ENCODE measurements around the gene ENTPD7. TPM values are rescaled to one million over a fixed set of nuclear protein-coding genes. Genes with fewer than 3 reads are reported as not detected.

The ENTPD7 gene
- total RNA-seq, 1 experiment from 2014 or later = 11.4 TPM

DNA sequence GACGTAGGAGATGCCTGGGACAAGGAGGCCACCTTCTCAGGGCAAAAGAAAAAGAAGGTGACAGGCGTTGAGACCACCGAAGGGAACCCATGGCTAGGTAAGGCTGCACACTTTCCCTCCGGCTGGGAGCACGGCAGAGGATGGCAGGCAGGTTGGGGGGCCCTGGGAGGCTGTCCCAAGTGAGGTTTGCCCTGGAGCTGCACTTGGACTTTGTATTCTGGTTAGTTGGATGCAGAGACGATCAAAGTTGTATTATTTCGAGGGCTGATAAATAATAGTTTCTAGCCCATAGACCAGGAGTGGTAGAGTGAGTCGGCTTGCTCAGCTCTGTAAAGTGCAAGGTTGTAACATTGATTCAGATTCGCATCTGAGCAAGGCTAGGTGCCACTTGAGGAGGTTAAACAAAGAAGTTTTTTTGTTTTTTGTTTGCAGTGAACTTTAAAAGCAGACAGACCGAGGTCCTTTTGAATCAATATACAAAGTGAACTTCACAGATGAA is 608 bp downstream of the ENTPD7 start:
- ChIA-PET POLR2A (interaction anchor here (0.8 to 1.9 kb wide), 5 partner anchors 39 to 229 kb away, joined by 3 to 11 read pairs (median 6); partner anchors contain the start of genes COX15, CUTC, GOT1 and SLC25A28), CTCF (interaction anchor here (1.0 to 1.6 kb wide), 10 partner anchors 20 to 224 kb away, joined by 3 to 11 read pairs (median 4); partner anchors contain the start of gene SLC25A28)
- H3K9me3 Mint-ChIP-seq = no peaks in the 10 kb centered on the region
- DNase-seq (ENCODE audit: low spot score) (no peak), ATAC-seq (peak; percentile 2)
- TF ChIP-seq EMX1 (CRISPR knock-in tag; IDR thresholded peaks at IDR 0.05) (no peak), NFYB (CRISPR knock-in tag; conservative IDR thresholded peaks at IDR 0.05; ENCODE audit: low read depth) (no peak), SOX15 (CRISPR knock-in tag; IDR thresholded peaks at IDR 0.05) (no peak), CBFB (CRISPR knock-in tag; IDR thresholded peaks at IDR 0.05; ENCODE audit: low read depth) (no peak), TCF7 (CRISPR knock-in tag; IDR thresholded peaks at IDR 0.05; ENCODE audit: low read depth) (no peak), HMGXB4 (CRISPR knock-in tag; IDR thresholded peaks at IDR 0.05) (no peak), KAT7 (CRISPR knock-in tag; IDR thresholded peaks at IDR 0.05; ENCODE audit: borderline replicate concordance) (no peak), ZNF263 (CRISPR knock-in tag; IDR thresholded peaks at IDR 0.05; ENCODE audit: low read depth) (no peak)
- TF ChIP-seq, protein P1, sequence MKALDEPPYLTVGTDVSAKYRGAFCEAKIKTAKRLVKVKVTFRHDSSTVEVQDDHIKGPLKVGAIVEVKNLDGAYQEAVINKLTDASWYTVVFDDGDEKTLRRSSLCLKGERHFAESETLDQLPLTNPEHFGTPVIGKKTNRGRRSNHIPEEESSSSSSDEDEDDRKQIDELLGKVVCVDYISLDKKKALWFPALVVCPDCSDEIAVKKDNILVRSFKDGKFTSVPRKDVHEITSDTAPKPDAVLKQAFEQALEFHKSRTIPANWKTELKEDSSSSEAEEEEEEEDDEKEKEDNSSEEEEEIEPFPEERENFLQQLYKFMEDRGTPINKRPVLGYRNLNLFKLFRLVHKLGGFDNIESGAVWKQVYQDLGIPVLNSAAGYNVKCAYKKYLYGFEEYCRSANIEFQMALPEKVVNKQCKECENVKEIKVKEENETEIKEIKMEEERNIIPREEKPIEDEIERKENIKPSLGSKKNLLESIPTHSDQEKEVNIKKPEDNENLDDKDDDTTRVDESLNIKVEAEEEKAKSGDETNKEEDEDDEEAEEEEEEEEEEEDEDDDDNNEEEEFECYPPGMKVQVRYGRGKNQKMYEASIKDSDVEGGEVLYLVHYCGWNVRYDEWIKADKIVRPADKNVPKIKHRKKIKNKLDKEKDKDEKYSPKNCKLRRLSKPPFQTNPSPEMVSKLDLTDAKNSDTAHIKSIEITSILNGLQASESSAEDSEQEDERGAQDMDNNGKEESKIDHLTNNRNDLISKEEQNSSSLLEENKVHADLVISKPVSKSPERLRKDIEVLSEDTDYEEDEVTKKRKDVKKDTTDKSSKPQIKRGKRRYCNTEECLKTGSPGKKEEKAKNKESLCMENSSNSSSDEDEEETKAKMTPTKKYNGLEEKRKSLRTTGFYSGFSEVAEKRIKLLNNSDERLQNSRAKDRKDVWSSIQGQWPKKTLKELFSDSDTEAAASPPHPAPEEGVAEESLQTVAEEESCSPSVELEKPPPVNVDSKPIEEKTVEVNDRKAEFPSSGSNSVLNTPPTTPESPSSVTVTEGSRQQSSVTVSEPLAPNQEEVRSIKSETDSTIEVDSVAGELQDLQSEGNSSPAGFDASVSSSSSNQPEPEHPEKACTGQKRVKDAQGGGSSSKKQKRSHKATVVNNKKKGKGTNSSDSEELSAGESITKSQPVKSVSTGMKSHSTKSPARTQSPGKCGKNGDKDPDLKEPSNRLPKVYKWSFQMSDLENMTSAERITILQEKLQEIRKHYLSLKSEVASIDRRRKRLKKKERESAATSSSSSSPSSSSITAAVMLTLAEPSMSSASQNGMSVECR (CRISPR knock-in tag; IDR thresholded peaks at IDR 0.05; ENCODE audit: borderline replicate concordance) = no peak
- TF ChIP-seq, protein P2, sequence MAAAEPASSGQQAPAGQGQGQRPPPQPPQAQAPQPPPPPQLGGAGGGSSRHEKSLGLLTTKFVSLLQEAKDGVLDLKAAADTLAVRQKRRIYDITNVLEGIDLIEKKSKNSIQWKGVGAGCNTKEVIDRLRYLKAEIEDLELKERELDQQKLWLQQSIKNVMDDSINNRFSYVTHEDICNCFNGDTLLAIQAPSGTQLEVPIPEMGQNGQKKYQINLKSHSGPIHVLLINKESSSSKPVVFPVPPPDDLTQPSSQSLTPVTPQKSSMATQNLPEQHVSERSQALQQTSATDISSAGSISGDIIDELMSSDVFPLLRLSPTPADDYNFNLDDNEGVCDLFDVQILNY (CRISPR knock-in tag; IDR thresholded peaks at IDR 0.05) = no peak
- peaks cover 18% of the 10 kb centered on the region for H3K4me1 Mint-ChIP-seq
- H3K36me3 Mint-ChIP-seq = no peaks in the 10 kb centered on the region; the same call in 1 of the 2 replicates
- peak overlapping the region; percentile 92 for H3K4me3 Mint-ChIP-seq
- H3K27ac Mint-ChIP-seq = peak overlapping the region; percentile 73
- H3K27me3 Mint-ChIP-seq (ENCODE audit: low read depth) = peaks cover 31% of the 10 kb centered on the region

DNA sequence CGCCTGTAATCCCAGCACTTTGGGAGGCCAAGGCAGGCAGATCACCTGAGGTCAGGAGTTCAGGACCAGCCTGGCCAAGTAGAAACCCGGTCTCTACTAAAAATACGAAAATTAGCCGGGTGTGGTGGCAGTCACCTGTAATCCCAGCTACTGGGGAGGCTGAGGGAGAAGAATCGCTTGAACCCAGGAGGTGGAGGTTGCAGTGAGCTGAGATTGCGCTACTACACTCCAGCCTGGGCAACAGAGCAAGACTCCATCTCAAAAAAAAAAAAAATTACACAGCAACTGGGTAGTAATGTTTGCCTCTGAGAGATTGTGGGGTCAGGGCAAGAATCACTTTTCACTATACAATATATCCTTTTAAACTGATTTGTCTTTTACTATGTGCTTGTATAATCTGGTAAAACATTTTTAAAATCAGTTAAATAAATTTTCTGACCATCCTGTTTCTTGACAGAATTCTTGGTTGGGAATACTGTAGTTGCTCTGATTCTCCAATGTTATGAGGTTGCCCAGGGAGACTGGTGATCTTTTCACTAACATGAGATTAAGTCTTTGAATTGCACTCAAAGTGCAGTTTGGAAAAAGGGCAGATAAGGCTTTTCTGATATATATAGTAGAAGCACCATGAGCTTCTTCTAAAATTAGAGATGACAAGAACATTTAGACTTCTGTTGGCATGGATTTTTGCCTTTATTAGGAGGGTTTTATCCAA is 1.5 kb downstream of the ENTPD7 start:
- Mint-ChIP-seq H3K27ac (no peak overlapping the region), H3K9me3 (no peaks in the 10 kb centered on the region), H3K4me1 (peaks cover 18% of the 10 kb centered on the region), H3K27me3 (ENCODE audit: low read depth) (peaks cover 28% of the 10 kb centered on the region), H3K4me3 (0 out of 2 replicates have a peak overlapping the region, but pooled peaks have one; percentile 15), H3K36me3 (peaks cover under 1% of the 10 kb centered on the region; the same call in 1 of the 2 replicates)
- POLR2A ChIA-PET = no interaction called here
- DNase-seq (ENCODE audit: low spot score) (no peak), ATAC-seq (no peak)
- CTCF ChIA-PET = no interaction called here
- TF ChIP-seq PRRX2 (CRISPR knock-in tag; IDR thresholded peaks at IDR 0.05) (no peak), ZNF121 (CRISPR knock-in tag; IDR thresholded peaks at IDR 0.05) (0 out of 2 replicates have a peak, but pooled peaks have one; percentile 17), IRF2 (CRISPR knock-in tag; IDR thresholded peaks at IDR 0.05; ENCODE audit: borderline replicate concordance, low read depth) (no peak), ERG (CRISPR knock-in tag; IDR thresholded peaks at IDR 0.05) (no peak), ETV6 (CRISPR knock-in tag; IDR thresholded peaks at IDR 0.05) (no peak), ZNF138 (CRISPR knock-in tag; conservative IDR thresholded peaks at IDR 0.05) (no peak)
- TF ChIP-seq, protein P3, sequence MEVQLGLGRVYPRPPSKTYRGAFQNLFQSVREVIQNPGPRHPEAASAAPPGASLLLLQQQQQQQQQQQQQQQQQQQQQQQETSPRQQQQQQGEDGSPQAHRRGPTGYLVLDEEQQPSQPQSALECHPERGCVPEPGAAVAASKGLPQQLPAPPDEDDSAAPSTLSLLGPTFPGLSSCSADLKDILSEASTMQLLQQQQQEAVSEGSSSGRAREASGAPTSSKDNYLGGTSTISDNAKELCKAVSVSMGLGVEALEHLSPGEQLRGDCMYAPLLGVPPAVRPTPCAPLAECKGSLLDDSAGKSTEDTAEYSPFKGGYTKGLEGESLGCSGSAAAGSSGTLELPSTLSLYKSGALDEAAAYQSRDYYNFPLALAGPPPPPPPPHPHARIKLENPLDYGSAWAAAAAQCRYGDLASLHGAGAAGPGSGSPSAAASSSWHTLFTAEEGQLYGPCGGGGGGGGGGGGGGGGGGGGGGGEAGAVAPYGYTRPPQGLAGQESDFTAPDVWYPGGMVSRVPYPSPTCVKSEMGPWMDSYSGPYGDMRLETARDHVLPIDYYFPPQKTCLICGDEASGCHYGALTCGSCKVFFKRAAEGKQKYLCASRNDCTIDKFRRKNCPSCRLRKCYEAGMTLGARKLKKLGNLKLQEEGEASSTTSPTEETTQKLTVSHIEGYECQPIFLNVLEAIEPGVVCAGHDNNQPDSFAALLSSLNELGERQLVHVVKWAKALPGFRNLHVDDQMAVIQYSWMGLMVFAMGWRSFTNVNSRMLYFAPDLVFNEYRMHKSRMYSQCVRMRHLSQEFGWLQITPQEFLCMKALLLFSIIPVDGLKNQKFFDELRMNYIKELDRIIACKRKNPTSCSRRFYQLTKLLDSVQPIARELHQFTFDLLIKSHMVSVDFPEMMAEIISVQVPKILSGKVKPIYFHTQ (CRISPR knock-in tag; IDR thresholded peaks at IDR 0.05) = no peak
